Measurements from ENCODE around the gene SH3TC1.

SH3TC1 gene

DNA sequence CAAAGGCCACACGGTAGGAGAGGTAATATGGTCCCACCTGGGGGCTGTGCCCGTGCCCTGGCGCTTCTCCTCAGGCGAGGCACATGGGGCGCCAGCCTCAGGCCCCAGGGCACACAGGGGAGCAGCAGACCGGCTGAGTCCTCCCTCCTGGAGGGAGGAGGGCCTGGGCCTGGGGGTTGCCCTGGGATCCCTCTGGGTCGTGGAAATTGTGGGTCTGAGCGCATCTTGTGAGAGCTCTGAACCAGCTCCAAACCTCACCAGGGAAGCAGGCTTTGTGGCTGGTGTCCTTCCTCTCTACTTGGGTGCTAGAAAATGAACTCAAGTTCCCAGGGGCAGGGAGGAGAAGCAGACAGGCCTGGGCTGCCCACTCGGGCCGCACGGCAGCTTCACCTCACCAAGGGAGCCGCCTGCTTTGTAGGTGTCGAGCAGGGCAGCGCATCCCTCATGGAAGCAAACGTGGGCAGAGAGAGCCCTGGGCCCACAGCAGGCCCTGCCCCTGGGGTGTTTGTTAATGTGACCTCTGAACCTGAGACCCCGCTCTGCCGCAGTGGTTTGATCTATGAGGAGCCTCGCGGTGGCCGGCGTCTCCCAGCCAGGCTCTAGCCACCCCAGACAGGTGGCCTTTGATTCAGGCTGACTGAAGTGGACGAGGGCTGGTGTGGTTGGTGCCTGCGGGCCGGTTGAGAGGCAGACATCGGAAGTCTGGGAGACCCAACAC is 81.2 kb downstream of the SH3TC1 start:
- no peak for DNase-seq

DNA sequence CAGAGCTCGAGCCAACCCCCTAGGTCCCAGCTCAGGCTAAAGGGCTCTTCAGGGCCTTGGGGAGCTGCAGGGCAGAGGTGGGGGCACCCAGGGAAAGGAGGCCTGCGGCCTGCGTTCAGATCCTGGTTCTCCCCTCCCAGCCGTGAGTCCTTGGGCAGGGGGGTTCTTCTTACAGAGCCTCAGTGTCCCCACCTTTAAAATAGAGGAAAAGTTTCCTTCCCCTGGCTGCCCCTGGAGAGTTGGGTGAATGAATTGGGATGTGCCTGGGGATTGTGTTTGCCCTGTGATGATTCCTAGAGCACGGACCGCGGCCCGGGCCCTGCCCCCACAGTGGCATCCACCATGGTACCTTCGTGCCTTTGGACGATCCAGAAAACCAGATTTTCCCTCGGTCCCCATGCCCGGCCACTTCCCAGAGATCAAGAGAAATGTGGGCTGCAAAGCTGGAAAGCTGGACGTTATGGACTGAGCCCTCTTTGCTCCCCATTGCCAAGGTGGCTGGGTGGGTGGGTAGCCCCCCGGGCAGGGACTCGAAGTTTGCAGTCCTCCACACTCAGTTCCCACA is 81.9 kb downstream of the SH3TC1 start:
- DNase-seq: no peak

DNA sequence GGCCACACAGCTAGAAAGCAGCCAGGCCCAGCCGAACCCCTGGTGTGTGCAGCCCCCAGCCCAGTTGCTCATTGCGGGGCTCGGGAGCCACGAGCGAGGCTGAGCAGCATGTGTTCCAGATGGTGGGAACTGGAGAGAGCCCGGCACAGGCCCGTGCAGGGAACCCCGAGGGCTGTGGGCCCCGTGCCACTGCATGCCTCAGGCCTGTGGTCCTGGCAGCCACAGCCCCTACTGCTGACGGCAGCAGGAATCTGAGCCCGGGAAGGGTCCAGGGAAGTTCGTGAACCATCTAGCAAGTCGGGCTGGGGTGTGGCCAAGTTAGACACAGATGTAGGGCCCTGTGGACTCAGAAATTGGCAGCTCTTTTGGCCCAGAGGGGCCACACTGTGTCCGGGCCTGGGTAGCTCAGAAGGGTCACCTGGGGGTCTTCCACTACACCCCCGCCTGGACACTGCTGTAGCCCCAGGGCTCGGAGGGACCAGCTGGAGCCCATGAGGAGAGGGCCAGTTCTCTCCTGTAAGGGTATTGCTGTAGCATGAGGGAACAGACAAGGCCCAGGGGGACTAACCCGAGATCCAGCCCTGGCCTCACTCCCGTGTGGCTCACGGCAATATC is 82.5 kb downstream of the SH3TC1 start:
- no peak for DNase-seq

DNA sequence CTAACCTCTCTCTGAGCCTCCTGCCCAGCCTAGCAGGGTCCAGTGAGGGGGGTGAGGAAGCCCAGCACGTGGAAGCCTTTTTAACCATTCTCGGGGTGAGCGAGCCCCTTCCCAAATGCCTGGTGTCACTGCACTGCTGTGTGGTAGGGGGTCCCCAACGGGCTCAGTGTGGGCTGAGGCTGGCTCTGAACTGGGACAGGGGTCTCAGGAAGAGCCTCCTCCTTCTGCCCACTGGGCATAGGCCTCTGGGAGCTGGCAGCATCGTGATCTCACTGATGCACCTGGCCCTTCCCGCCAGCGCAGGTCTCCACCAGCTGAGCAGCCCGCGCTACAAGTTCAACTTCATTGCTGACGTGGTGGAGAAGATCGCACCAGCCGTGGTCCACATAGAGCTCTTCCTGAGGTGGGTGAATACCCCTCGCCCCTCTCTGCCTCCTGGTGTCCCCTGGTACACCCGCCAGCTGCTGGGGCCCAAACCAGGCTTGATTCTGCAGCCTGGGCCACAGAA is 83.1 kb downstream of the SH3TC1 start:
- no peak for DNase-seq

DNA sequence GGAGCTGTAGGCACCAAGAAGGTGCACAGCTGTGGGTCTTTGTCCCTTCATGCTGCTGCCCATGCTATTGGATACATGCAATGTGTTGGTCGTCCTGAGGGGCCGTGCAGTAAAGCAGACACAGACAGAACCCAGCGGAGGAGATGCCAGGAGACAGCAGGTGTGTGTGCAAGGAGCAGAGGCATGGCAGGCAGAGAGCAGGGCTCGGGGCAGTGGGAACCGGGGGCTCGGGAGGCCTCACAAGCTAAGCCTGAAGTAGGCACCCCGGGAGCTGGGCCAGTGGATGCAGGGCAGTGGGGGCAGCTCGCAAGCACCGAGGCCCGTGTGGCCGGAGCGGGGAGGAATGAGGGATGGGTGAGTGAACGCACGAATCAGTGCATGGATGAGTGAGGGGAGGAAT is 83.7 kb downstream of the SH3TC1 start:
- DNase-seq: no peak

DNA sequence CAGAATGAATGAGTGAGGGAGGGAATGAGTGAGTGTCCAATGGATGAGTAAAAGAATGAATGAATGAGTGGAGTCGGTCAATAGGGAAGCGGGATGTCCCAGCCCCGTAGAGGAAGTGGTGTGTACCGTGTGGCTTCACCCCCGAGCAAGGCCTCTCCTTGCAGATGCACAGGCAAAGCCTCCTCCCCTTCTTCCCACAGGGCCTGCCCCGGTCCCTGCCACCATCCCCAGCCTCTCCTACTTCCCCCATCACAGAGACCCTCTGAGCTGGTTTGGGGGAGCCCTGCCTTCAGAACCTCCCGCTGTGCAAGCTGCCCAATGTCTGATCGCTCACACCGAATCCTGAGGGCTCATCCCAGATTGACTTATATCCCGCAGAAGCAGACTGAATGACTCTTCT is 84.1 kb downstream of the SH3TC1 start:
- no peak for DNase-seq

DNA sequence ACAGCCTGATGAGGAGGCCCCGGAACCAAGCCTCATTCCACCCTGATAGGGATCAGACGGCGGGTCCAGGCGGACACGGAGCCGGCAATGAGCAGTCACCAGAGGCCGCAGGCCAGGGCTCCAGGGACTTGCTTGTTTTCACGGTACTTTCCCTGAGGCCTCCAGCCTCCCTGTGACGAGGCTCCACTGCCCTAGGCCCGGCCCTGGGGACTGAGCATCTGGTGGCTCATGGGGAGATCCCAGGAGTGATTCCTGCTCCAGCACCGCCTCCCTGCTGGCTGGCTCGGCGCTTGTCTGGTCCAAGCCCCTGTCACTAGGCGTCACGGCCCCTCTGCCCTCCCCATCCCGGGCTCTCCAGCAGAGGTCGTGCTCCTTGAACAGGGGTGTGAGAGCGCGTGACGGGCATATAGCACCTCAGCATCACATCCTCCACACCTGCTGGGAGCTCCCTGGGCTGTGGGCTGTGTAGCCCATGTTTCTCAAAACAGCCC is 84.6 kb downstream of the SH3TC1 start:
- DNase-seq: no peak

DNA sequence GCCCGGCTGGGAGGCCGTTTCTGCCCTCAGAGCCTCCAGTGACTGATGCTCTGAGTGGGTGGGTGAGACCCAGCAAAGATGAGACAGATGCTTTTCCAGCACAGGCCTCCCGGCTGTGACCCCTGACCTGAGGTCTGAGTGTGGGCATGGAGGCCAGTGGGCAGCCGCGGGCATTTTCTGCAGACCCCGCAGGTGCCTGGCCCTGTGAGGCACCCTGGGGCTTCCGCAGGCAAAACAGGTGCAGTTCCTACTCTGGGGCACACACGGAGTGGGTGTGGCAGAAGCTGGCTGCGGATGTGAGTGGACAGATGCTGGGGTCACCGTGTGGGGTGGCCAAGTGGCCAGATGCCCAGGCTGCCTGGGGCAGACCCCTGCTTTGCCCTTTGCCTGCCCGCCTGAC is 85.3 kb downstream of the SH3TC1 start:
- no peak for DNase-seq

DNA sequence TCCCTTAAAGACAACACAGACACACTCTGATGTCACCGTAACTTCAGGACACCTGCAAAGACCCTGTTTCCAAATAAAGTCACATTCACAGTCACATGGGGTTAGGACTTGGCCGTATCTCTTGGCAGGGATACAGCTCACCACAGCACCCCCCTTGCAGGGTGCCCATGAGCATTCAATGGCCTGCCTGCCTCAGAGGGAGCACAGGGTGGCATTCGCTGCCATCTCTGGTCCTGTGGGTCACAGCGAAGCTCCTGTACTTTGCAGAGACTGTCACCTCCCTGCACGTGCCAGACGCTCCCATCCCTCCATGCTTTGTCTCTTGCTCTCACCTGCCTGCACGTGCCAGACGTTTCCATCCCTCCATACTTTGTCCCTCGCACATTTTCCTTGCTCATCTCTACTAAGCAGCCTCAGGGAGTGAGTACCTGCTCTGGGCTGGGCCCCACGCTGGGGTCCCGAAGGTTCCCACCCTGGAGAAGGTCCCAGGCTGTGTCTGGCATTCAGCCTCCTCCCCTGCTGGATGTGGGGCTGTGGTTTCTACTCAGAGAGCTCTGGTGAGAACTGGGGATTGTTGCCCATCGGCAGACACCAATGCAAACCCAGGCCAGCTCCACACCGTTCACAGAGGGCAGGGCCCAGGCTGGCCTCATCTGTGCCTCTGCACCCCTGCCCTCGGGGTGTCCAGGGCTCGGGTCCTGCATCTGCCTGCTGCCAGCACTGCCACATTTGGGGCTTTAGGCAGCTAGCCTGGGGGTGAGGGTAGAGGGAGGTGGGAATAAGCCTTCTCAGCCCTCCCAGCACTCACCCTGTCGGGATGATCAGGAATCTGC is 86.3 kb downstream of the SH3TC1 start:
- DNase-seq: no peak

DNA sequence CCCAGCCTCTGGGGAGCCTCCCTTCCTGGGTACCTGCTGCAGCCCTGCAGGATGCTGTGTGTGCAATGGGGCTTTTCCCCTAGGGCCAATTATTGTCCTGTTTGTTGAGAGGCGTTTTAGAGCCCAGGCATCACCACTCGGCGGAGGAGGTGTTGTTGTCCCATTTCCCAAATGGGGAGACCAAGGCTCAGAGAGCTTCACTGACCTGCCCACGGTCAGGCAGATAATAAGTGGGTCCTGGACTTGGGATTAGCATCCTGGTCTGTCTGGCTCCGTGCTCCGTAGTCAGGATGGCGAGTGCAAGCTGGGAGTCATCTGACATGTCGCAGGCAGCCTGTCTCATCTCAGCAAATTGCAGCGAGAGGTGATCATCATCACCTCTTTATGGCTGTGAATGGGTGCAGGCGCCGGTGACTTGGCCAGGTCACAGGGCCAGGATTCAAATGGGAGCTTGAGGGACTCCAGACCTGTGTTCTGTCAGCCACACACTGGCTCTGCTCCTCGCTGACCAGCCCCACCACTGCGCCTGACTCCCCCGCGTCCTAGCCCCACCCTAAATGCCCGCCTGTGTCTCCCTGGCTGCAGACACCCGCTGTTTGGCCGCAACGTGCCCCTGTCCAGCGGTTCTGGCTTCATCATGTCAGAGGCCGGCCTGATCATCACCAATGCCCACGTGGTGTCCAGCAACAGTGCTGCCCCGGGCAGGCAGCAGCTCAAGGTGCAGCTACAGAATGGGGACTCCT is 87.1 kb downstream of the SH3TC1 start:
- no peak for DNase-seq

DNA sequence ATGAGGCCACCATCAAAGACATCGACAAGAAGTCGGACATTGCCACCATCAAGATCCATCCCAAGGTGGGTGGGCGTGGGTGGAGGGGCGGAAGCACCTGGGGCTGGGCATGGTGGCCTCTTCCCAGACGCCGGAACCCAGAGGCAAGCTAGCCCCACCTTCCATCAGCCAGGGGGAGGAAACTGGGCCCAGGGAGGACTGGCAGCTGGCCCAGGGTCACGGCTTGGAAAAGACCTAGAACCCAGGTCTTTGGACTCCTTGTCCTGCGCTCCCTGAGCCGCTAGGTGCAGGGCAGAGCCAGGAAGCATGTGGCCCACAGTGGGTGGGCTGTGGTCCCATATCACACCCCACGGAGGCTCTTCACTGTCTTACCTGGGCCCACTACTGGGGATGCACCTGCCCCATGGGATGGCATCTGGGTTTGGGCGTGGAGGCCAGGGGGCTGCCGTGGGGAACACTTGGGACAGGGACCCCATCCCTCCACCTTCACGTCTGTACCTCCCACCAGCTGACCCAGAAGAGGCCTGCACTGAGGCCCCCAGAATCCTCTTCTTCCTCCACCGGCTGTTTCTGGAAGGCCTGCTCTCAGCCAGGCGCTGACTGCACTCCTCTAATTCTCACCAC is 87.7 kb downstream of the SH3TC1 start:
- DNase-seq: no peak

DNA sequence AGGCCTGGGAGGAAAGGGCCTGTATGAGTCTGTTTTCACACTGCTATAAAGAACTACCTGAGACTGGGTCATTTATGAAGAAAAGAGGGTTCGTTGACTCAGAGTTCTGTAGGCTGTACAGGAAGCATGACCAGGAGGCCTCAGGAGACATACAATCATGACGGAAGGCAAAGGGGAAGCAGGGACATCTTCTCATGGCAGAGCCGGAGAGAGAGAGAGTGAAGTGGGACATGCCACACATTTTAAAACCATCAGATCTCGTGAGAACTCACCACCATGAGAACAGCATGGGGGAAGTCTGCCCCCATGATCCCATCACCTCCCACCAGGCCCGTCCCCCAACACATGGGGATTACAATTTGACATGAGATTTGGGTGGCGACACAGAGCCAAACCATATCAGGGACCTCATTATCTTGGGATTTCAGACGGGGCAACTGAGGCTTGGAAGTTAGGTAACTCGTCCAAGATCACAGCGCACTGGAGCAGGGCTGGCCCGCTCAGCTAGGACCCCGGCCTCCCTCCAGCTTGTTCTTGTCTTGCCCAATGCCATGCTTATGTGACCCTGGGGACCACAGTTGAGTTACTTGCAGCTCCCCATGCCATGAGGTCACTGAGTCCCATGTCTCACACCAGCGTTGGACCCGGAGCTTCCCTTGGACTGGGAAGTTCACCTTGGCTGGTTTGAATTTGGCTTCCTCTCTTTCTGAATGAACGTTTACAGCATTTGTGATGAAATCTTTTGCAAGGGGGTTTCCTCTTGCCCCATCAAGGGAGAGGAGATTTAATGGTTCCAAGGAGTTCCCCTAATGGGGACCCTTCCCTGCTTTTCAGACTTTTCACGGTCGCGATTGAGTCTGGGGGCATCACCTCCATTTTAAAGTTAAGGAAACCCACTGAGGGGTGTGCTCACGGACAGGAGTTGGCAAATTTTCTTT is 88.5 kb downstream of the SH3TC1 start:
- no peak for DNase-seq

DNA sequence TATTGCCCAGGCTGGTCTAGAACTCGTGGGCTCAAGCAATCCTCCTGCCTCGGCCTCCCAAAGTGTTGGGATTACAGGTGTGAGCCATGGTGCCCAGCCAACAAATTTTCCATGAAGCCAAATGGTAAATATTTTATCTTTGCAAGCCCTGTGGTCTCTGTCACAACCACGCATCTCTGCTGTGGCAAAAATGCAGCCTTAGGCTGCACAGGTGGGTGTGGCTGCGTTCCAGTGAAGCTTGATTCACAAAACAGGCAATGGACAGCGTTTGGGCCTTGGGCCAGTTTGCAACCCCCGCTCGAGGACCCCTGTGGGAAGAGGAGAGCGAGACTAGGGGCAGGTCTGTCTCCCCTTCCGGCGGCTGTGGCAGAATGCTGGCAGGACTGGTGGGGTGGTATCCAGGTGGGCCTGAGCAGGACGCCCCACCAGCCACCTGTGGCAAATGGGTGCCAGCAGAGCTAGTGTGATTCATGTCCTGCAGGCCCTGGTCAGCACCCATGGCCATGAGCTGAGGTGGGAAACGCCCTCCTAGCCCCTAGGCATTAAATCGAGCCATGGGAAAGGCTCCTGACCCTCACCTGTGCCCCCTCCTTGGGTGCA is 90.2 kb downstream of the SH3TC1 start:
- no peak for DNase-seq

DNA sequence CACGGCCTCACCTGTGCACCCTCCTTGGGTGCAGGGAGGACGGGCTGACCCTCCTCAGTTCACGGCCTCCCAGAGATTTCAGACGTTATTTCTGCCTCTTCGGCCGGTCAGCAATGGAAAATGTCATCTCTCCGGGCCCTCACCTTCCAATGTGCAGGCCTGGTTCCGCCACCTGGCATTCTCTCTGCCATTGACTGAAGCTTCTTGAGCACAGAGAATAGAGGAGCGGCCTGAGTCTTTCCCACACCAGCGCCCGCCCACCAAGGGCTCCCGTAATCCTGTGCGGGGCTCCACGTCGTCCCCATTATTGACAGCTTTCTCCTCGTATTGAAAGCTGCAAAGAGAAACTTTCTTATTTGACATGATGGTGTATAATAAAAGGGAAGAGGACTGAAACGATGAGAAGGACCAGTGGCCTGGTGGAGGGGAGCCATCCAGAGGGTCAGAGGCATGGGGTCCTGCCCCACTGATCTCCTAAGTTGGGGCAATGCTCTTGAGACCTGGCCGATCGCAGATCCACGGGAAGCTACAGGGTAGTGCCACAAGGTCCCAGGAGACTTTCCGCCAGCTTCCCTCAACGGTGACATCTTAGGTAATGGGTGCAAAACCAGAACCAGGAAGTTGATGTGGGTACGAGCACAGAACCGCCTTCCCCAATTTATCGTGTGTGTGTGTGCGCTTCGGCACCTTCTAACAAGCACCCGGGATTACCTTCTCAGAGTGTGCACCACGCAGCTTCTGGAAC is 91.0 kb downstream of the SH3TC1 start:
- DNase-seq: no peak

DNA sequence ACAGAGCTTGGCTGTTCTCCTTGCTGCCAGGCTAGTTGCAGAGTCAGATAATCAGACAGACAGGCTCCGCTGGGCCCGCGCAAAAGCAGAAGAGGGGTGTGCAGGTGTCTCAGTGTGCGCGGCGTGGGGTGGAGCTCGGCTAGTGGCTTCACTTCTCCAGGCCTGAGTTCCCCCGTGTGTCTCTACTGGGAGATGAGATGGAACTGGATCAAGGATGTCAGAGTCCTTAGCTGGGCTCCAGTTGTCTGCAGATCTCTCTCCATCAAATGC is 91.5 kb downstream of the SH3TC1 start:
- DNase-seq: no peak
